Measurements from ENCODE around the gene NINL.

The NINL gene

GRCh38 chr20:25461786-25462545 is 123.4 kb downstream of the NINL start:
- DNase-seq (ENCODE audit: low spot score): no peak

GRCh38 chr20:25461281-25461650 is 124.1 kb downstream of the NINL start:
- DNase-seq (ENCODE audit: low spot score): no peak

GRCh38 chr20:25460566-25461280 is 124.6 kb downstream of the NINL start:
- no peak for DNase-seq (ENCODE audit: low spot score)

GRCh38 chr20:25459916-25460535 is 125.3 kb downstream of the NINL start:
- no peak for DNase-seq (ENCODE audit: low spot score)

- no peak for DNase-seq (ENCODE audit: low spot score)
Measured at GRCh38 chr20:25459111-25459830, 126.1 kb downstream of the NINL start.

GRCh38 chr20:25457886-25458680 is 127.2 kb downstream of the NINL start:
- no peak for DNase-seq (ENCODE audit: low spot score)

- DNase-seq (ENCODE audit: low spot score): no peak
Measured at GRCh38 chr20:25454153-25454900, 131.0 kb downstream of the NINL start.

- DNase-seq (ENCODE audit: low spot score): no peak
Measured at GRCh38 chr20:25453035-25453810, 132.1 kb downstream of the NINL start.

- no peak for DNase-seq (ENCODE audit: low spot score)
Measured at GRCh38 chr20:25452333-25452732, 133.0 kb downstream of the NINL start.

GRCh38 chr20:25447671-25448070 is 137.7 kb downstream of the NINL start:
- no peak for DNase-seq (ENCODE audit: low spot score)

- no peak for DNase-seq (ENCODE audit: low spot score)
Measured at GRCh38 chr20:25444556-25444955, 140.8 kb downstream of the NINL start.

GRCh38 chr20:25439328-25439727 is 146.0 kb downstream of the NINL start:
- no peak for DNase-seq (ENCODE audit: low spot score)

- peak; percentile 68 for DNase-seq (ENCODE audit: low spot score)
Measured at GRCh38 chr20:25437153-25437581, 148.2 kb downstream of the NINL start.

GRCh38 chr20:25424536-25424935 is 160.8 kb downstream of the NINL start:
- no peak for DNase-seq (ENCODE audit: low spot score)

- no peak for DNase-seq (ENCODE audit: low spot score)
Measured at GRCh38 chr20:25422032-25422431, 163.3 kb downstream of the NINL start.

- no peak for DNase-seq (ENCODE audit: low spot score)
Measured at GRCh38 chr20:25421102-25421501, 164.2 kb downstream of the NINL start.

GRCh38 chr20:25418776-25419175 is 166.6 kb downstream of the NINL start:
- no peak for DNase-seq (ENCODE audit: low spot score)

- DNase-seq (ENCODE audit: low spot score): no peak
Measured at GRCh38 chr20:25408890-25409289, 176.4 kb downstream of the NINL start.

- no peak for DNase-seq (ENCODE audit: low spot score)
Measured at GRCh38 chr20:25408170-25408547, 177.2 kb downstream of the NINL start.
